T-helper 2 cell treated with Interferon-gamma antibody and Interleukin-4, amounts not matched to agents 100 ng/mL and 5 ng/mL, for 36 hours (primary cell): Measurements from ENCODE around the gene RAB3IP. TPM values are rescaled to one million over a fixed set of nuclear protein-coding genes. Genes with fewer than 3 reads are reported as not detected.

Experiments
- intact Hi-C: fragments of 100-400 bp; cut with micrococcal nuclease; formaldehyde crosslinking; loops from one replicate; pipeline ENCODE4 v1.15.1; 2023
- total RNA-seq: library from RNA; stranded (reverse); gene quantifications from 2 replicates; pipeline ENCODE4 v1.2.3, GENCODE V29; 2022

The RAB3IP gene, protein sequence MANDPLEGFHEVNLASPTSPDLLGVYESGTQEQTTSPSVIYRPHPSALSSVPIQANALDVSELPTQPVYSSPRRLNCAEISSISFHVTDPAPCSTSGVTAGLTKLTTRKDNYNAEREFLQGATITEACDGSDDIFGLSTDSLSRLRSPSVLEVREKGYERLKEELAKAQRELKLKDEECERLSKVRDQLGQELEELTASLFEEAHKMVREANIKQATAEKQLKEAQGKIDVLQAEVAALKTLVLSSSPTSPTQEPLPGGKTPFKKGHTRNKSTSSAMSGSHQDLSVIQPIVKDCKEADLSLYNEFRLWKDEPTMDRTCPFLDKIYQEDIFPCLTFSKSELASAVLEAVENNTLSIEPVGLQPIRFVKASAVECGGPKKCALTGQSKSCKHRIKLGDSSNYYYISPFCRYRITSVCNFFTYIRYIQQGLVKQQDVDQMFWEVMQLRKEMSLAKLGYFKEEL
- 16.5 and 18.4 TPM in 2 replicates for total RNA-seq

DNA sequence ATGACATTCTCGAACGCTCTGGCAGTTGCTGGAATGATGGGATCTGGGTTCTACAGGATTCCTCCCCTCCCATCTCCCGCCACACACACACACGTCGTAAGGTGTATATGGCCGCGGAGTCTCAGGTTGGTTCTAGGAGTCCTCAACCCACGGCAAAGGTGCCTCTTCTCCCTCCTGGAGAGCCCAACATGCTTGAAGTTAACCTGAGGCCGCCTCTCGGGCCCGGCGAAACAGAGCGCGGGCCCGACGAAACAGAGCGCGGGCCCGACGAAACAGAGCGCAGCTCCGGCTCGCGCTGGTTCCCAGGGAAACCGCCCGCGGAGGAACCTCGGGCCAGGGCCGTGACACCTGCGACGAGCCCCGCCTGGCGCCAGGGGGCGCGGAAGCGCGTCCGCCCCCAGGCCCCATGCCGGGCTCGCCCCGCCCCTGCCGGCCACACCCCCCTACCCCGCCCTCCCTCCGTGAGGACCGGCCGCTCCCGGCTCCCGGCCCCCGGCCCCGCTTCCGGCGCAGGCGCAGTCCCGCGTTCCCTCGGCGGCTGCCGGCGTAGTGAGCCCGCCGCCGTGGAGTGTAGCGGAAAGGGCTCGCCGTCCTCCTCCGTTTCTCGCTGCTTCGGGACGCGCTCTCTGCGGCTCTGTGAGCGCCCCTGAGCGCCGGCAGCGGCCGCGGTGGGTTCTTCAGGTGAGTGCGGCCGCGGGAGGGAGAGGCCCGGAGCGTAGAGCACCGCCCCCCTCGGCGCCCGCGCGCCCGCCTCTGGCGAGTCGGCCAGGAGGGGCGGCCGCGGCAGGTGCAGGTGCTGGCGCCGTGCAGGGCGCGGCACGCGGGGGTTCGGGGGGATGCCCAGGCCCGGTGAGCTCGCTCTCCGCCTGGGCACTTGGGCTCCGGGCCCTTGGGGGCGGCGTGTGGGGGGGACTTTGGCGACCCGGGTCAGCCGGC, at the start of gene RAB3IP:
Gene RAB3IP (plus strand): TSS at position 510 of the 936 bp plus-strand sequence. CDS start 16,549 bp downstream, outside the sequence.
- intact Hi-C loops = loop anchor here (1.0 to 2.0 kb wide), 6 partner anchors 153 to 628 kb away; partner anchors contain the start of genes CCT2, CNOT2, CPSF6 and FRS2

DNA sequence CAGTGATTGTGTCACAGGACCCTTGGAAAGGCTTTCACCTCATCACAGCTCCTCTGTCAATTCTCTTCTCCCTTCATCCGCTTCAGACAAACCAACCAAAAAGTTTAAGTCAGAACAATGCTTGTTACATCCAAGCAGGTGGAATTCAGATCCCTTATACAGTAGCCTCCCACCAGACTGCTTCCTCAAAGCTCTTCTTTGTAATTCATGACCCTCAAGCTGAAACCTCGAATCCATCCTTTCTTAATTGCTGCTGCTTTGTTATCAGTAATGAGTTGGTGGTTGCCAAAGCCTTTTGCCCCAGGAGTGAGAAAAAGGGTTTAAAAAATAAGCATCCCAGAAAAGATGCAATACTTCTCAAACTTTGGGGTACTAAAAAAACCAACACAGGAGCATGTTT, 49.0 kb upstream of the RAB3IP start:
- intact Hi-C loops = no loop called here

DNA sequence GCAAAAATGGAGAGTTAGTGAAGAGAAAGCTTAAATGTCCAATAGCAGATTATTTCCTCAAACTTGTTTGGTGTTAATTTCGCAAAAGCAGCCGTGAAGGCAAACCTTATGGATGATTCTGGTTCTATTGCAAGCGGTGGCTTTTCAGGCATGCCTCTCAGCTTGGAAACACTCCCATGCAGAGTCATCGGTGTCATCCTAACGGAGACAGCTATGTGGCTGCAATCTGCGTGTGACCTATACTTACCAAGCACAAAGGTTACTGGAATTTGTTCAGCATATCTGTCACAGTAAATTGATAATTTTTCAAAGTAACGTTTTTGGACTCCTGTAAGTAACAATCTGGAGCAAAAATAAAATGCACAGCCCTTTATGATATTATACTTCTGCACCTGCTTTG, 44.5 kb upstream of the RAB3IP start:
- intact Hi-C loops = no loop called here

DNA sequence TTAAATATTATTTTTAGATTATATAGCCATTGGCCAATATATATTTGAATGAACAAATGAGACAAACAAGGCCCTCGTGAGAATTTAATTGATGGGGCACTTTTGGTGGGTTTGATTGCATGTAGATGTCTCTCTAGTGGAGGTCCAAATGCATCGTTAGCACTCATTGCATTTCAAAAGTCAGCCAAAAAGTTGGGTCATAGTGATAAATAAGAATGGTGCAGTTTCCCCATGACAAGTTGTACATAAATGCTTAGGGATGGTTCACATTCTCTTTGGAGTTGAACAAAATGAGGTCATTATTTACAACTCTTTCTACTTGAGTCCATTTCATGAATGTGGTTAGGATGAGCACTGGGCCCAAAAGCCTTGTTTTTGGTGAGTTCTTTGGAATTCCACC, 40.6 kb upstream of the RAB3IP start:
- intact Hi-C loops = no loop called here

DNA sequence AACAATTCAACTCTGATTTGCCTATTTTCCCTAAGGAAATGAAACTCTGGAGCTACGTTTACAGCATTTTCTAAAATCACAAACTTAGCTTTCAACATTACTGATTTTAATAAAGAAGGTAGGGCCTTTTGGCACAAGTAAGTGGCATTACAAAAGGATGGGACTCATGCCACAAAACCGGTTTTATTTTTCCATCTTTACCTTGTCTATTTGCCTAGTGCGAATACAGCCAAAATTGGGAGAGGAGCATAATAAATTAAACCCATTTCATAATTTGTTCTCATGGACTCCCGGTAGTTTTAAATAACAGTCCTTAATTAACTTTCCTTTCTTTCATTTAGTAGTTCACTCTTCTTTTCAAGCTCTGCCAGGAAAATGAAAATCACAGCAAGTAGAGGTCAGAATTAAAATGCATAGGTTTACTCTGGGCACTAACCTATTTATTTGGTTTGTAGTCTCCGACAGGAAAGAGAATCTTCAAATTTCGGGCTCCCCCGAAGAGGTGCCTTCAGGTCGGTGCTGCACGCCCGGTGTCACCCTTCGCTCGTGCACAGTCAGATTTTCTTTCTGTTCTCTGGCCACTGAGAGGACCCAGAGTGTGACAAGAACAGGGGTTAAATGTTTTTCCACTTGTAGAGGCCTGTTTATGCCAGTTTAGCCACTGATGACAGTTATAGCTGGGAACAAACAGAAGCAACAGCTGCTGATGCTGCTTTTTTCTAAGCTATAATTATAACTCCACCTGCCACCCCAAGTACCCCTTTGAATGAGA, 39.7 kb upstream of the RAB3IP start, which contains the start of gene BEST3:
Gene BEST3 (minus strand): TSS at position 535 of the 772 bp plus-strand sequence. CDS start 1,505 bp downstream, outside the sequence.
- intact Hi-C loops = no loop called here

DNA sequence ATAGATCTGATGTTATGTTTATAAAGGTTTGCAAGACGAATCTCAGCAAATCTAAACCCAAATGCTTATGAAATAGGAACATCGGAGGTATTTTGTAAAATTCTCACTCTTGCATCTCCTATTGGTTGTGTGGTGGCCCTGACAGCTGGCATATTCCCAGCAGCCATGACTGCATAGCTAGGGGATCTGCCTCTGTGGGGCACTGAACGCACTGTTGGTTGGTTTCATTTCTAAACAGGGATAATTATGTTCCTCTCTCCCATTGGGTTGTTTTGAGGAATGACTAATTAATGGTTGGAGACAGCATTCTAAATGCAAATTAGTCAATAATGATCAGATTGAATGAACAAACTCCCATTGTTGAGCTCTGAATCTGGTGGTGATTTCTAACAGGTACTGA, 36.8 kb upstream of the RAB3IP start:
- intact Hi-C loops = no loop called here

DNA sequence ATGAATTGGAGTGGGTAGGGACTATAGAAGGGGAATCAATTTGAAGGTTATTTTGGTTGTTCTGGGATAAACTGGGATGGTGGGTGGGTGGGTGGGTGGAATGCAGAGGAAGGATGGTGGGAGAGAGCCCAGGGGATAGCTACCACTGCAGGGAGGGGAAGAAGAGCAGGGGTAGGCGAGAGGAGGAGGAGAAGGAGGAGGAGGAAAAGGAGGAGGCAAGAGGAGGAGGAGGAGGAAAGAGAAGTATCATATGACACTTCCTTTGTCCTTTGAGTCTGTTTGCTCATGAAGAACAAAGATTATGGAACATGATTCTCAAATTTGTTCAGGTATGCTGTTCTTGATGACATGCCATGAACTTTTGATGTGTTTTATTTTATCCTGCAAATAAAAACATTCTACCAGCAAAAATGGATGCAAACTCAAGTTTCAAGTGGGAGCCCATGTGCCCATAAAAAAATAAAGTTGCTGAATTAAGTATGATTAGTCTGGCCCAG, 35.5 kb upstream of the RAB3IP start:
- intact Hi-C loops = no loop called here

DNA sequence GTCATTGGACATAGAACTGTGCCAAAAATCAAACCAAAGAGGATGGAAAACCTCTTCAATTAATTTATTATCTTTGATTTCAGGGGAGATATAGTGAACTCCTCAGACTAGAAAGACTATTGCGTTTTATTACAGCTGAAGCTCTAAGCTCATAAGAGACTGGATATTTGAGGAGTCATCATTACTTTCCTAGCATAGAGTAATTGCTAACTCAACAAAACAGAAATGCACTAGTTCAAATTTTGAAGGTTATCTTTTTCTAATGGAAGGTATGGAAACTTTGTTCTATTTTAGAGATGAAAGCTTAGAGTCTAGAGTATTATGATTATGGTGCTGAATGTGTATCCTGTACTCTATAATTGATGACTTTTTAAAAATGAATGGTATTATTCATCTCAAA, 34.3 kb upstream of the RAB3IP start:
- intact Hi-C loops = no loop called here

DNA sequence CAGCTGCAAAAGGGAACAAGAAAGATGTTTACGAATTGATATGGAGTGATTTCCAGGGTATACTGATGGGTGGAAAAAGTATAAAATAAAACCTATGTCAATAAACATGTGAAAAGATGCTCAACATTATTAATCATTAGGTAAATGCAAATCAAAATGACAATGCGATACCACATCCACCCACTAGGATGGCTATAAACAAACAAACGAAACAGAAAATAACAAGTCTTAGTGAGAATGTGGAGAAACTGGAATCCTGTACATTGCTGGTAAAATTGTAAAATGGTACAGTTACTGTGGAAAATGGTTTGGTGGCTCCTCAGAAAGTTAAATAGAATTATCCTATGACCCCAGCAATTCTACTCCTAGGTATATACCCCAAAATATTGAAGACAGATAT, 30.0 kb upstream of the RAB3IP start:
- intact Hi-C loops = no loop called here

DNA sequence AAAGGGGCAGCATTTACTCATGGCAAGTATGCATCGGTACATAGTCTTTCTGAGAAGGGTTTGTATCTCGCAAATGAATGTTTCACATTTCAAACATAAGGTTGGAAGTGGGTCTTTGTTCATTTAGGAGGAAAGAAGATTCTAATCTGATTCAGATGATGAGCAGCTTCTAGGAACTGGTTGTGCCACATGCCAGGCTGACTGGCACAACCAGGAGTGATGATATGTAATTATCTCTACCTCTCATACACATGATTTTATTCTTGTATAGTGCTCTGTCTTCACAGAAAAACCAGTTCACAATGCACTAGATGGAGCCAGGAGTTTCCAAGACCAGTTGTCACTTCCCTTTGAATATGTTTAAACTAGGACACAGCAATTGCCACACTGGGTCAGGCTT, 25.8 kb upstream of the RAB3IP start:
- intact Hi-C loops = no loop called here

DNA sequence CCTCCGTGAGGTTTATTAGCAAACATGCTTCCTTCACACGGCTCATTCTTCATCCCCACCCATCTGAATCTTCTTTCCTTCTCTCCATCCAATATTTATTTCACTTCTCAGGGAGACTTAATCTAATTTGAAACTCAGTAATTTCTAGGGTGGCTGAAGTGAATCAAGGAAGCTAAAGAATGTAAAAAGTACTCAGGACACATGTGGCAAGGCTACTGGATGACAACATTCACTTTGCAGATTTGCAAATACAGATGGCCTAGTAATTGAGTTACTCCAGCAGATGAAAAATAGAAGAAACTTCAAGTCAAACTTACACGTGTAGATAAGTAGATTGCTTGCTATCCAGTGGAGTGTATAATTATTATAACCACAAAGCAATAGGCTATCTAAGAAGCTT, 24.1 kb upstream of the RAB3IP start:
- intact Hi-C loops = no loop called here

DNA sequence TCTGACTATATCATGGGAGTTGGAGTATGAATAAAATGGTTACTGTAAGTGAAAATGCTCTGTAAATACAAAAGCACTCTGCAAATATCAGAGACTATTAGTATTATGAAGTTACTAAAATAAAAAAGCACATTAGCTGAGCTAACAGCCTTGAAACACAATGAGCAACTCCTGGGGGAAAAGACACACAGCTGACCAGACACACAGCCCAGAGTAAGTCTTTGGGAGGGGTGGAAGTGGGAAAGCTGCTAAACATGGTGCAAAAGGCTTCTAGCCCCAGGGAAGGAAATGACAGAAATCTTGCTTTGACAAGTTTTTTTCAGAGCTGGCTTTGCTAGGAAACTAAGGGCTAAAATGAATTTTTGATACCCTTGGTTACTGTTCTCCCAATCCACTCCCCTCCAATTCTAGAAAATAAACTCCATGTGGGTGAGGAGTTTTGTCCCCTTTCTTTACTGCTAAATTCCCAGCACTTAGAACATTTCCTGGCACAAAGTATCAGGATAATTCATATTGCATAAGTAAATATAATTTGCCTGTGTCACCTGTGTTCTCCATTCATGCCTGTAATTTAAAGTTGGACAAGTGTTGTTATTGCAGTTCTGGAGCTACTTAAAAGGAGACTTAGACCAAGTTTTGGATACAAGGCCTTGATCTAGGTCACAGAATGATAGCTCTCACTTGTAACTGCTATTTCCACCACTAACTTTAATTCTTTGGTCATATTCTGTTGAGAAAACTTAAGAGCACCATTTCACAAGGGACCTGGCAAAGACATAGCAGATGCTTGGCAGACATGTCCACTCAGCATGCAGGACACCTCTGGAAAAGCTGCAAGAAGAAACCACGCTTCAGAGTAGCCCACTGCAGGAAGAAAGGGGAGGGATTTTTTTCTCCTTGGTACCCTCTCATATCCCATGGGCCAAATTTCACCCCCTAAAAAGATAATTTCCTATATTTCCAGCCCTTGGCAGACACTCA, 19.0 kb upstream of the RAB3IP start:
- intact Hi-C loops = no loop called here

DNA sequence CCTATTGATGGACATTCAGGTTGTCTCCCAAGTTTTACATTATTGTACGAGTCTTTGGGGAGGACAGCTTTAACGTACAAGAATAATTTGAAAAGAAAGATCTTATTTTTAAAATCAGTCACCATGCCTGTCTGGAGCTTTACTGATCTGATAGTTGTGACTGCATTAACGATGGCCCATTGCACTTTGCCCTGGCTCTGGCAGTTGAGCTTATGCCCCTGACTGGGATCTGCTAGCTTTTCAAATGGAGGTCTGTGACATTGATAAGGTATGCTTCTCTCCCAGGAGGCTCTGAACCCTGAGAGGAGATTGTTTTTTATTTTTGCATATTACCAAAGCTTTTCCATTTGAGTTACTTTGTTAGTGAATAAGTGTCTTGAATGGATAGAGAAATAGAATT, 17.9 kb upstream of the RAB3IP start:
- intact Hi-C loops = no loop called here

DNA sequence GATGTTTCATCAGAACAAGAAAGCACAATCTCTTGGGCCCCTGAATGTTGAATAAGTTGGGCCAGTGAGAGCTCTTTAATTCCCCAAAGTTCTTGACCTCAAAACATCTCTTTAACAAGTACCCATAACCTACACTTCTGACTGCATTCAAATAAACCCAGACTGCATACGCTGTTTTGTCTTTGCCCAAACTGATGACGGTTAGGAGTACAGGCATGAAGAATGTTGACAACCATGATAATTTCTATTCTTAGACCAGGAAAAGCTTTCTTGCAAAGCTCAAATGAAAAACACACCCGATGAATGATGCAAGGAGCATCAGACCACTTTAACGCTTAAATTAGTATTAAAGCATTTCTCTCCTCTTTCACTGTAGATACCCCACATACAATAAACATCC, 11.7 kb upstream of the RAB3IP start:
- intact Hi-C loops = no loop called here

DNA sequence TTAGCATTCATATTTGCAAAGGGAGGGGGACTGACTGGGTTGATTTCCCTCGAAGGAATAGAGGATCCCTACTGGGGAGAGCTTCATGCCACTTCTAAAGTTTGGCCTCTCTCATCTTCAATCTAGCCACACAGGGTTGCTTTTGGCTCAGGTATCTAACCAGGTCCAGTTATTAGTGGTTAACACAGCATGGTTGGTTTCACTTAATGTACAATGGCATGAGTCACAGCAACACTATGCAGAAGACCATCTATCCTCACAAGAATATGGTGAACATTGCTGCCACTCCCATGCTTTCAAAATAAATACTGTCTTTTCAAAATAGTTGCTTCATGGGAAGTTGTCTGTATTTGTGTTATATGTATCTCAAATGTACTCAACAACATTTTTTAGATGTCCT, 6.6 kb upstream of the RAB3IP start:
- intact Hi-C loops = no loop called here

DNA sequence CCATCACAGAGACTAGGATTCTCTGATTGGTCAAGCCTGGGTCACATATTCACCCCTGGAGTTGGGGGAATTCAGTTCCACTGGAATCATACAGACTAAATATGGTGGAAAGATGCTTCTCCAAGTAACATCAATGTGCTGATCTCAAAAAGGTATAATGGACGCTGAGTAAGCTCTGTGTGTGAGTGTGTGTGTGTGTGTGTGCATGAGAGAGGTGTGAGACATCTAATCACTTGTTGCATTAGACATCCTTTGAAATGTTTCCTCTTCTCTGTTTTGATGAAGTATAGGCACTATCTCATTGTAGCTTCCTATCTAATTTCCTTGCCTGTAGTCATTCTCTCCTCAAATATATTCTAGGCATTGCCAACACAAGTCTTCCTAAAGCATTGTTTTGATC, 5.0 kb upstream of the RAB3IP start:
- intact Hi-C loops = no loop called here

DNA sequence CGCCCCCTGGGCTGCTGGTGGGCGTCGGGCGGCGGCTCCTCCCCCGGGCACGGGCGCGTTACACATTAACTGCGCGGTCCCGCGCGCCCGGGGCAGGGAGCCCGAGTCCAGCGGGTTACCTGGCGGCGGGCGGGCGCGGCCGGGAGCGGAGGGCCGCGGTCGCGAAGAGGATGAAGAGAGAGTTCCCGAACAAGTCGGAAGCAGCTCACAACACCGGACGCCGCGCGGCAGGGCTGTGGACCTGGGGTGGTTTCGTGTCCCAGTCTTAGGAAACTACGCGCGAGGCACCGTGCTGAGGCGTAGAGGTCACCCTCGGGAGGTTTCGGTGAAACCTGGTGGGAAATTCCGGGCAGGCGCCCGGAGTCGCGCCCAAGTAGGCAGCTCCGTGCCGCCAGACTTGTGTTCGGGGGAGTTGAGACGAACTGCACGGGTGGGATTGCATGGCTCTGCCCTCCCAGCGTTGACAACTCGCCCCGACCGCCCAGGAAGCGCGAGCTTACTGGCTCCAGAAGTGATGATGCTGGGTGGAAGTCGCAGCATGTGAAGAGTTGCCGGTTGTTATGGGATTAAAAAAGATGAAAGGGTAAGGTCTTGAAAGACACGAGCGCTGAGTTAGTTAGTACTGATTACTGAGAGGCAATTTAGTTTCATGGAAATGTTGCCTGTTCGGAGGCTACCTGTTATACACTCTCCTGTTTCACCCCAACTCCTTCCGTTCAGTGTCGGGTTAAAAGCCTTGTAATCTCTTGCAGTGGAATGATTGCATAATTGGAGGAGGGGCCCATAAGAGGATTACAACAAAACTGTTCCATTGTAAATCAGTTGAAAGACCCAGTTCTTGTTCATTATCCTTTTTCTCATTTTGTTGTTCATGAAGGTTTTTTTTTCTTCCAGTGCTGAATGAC, 879 bp downstream of the RAB3IP start:
- intact Hi-C loops = loop anchor here (2.0 kb wide), 3 partner anchors 269 to 627 kb away; partner anchors contain the start of genes CNOT2, FRS2 and KCNMB4

DNA sequence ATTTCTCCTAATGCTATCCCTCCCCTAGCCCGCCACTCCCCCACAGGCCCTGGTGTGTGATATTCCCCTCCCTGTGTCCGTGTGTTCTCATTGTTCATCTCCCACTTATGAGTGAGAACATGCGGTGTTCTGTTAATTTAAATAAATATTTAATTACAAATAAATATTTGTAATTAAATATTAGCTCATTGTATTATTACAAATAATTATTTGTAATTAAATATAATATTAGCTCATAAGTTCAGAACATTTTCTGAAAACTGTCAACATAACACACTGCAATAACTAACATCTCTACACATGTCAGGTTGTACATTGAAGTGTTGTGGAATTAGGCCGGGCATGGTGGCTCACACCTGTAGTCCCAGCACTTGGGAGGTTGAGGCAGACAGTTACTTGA, 5.4 kb downstream of the RAB3IP start:
- intact Hi-C loops = no loop called here

DNA sequence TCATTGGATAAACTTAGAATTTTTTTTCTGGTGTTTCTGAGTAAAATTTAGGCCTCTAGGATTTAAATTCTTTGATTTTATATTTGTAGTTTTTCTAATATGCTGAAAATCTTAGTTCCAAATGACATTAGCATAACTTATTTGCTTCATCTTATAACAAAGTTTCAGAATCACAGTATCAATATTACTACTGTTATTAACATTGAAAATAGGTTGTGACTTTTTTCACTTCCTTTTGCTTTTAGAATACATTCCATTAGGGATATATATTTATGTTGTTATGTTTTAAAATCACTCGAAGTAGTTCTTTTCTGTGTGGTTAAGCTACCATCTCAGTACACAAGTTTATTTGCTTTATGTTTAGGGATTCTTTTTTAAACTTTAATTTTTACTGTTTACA, 12.8 kb downstream of the RAB3IP start:
- intact Hi-C loops = no loop called here
